DND-41 (cell line): ENCODE results near the gene IPO4.
A peak's percentile ranks its signal among the peaks of the same experiment; 100 is the strongest.

ENCODE experiments used
- ATAC-seq: fragments of 200-7000 bp; cut with Tn5 transposase; 3 replicates; pipeline ENCODE4 v1.9.1; 2021; ENCODE audit warnings: low read depth; ENCODE audit not compliant: insufficient read depth
- DNase-seq: peaks from one replicate; pipeline ENCODE4 v3.0.0-alpha.2; 2020
- H2AFZ ChIP-seq: 2 replicates; pipeline ENCODE4 v1.6.0; 2012; ENCODE audit warnings: low read depth, low read length
- H3K27ac ChIP-seq: 2 replicates; pipeline ENCODE4 v1.5.1; 2012; ENCODE audit warnings: low read length, inconsistent platforms
- H3K27me3 ChIP-seq: fragments of 200-600 bp; sonication (generic); 2 replicates; pipeline ENCODE4 v1.6.0; 2012; ENCODE audit warnings: low read length, mild to moderate bottlenecking, inconsistent platforms; ENCODE audit not compliant: insufficient read depth, poor library complexity
- H3K36me3 ChIP-seq: 2 replicates; pipeline ENCODE4 v1.5.1; 2012; ENCODE audit warnings: low read length, inconsistent platforms; ENCODE audit not compliant: insufficient read depth
- H3K4me1 ChIP-seq: 2 replicates; pipeline ENCODE4 v1.5.1; 2012; ENCODE audit warnings: mild to moderate bottlenecking, low read length; ENCODE audit not compliant: insufficient read depth
- H3K4me2 ChIP-seq: 2 replicates; pipeline ENCODE4 v1.6.0; 2012; ENCODE audit warnings: mild to moderate bottlenecking, moderate library complexity, low read length, inconsistent platforms; ENCODE audit not compliant: insufficient read depth
- H3K4me3 ChIP-seq, 2 experiments: fragments of 200-600 bp in 1 of 2; shearing (Covaris generic) in 1 of 2; 2 replicates each; pipeline ENCODE4 v1.5.1; 2012 to 2016; ENCODE audit warnings: inconsistent platforms in 2 of 2, low read length in 2 of 2, mild to moderate bottlenecking in 2 of 2, low read depth in 1 of 2, moderate library complexity in 1 of 2
- H3K79me2 ChIP-seq: 2 replicates; pipeline ENCODE4 v1.6.0; 2012; ENCODE audit warnings: low read length, inconsistent platforms; ENCODE audit not compliant: insufficient read depth
- H3K9ac ChIP-seq: 2 replicates; pipeline ENCODE4 v1.6.0; 2012; ENCODE audit warnings: low read depth, mild to moderate bottlenecking, inconsistent platforms, low read length, moderate library complexity
- H3K9me3 ChIP-seq: 2 replicates; pipeline ENCODE4 v1.5.1; 2012; ENCODE audit warnings: low read length, moderate library complexity, mild to moderate bottlenecking, inconsistent platforms; ENCODE audit not compliant: insufficient read depth, severe bottlenecking
- H4K20me1 ChIP-seq: 2 replicates; pipeline ENCODE4 v1.6.0; 2012; ENCODE audit warnings: low read length; ENCODE audit not compliant: insufficient read depth
- CTCF ChIP-seq: IDR thresholded peaks from 2 replicates; pipeline ENCODE4 v1.5.1; 2012; ENCODE audit warnings: borderline replicate concordance, low read length, moderate library complexity, mild to moderate bottlenecking; ENCODE audit not compliant: poor library complexity, severe bottlenecking; ENCODE audit errors: extremely low read depth
- EZH2 ChIP-seq: IDR thresholded peaks from 3 replicates; pipeline ENCODE4 v1.6.1; 2012; ENCODE audit warnings: borderline replicate concordance, low read depth, mild to moderate bottlenecking, moderate library complexity, low read length, inconsistent platforms; ENCODE audit not compliant: severe bottlenecking

Gene IPO4

GRCh38 chr14:24189059-24189375 lies 401 bp upstream of the IPO4 start:
- Histone ChIP-seq H3K27me3 (no peaks in the 10 kb centered on the region), H3K4me2 (peak overlapping the region; percentile 92), H3K4me3 (peak overlapping the region; percentile 19 to 86; a peak in 3 of 4 replicates), H3K4me1 (peaks cover 54% of the 10 kb centered on the region), H3K27ac (peak overlapping the region; percentile 72), H3K9ac (peak overlapping the region; percentile 66), H3K9me3 (no peaks in the 10 kb centered on the region), H4K20me1 (peaks cover 9% of the 10 kb centered on the region; the same call in 1 of the 2 replicates), H2AFZ (peak overlapping the region; percentile 72), H3K79me2 (peaks cover 37% of the 10 kb centered on the region), H3K36me3 (peaks cover 56% of the 10 kb centered on the region)
- no peak for TF ChIP-seq EZH2
- ATAC-seq (no peak), DNase-seq (no peak)

- peak overlapping the region; percentile 3 for H3K27ac ChIP-seq
- peaks cover 62% of the 10 kb centered on the region for H3K36me3 ChIP-seq
- H3K27me3 ChIP-seq: no peaks in the 10 kb centered on the region
- H3K9ac ChIP-seq: peak overlapping the region; percentile 66
- H3K4me2 ChIP-seq: peak overlapping the region; percentile 92
- H3K4me1 ChIP-seq: peaks cover 45% of the 10 kb centered on the region
- ATAC-seq (no peak), DNase-seq (peak; percentile 18)
- H3K9me3 ChIP-seq: no peaks in the 10 kb centered on the region
- no peak for TF ChIP-seq EZH2
- no peak for TF ChIP-seq CTCF
- no peak overlapping the region for H2AFZ ChIP-seq
- peak overlapping the region; percentile 61 to 86; a peak in 3 of 4 replicates for H3K4me3 ChIP-seq
- peaks cover 14% of the 10 kb centered on the region; the same call in 1 of the 2 replicates for H4K20me1 ChIP-seq
- H3K79me2 ChIP-seq: peaks cover 27% of the 10 kb centered on the region
Observed at GRCh38 chr14:24187539-24187915, 1.1 kb downstream of the IPO4 start.

- Histone ChIP-seq H3K36me3 (peaks cover 62% of the 10 kb centered on the region), H3K9me3 (no peaks in the 10 kb centered on the region), H3K27ac (no peak overlapping the region), H3K27me3 (no peaks in the 10 kb centered on the region), H3K4me3 (peak overlapping the region in 1 of 2 experiments; percentile 86; a peak in 1 of 4 replicates), H3K4me2 (peak overlapping the region; percentile 92), H4K20me1 (peaks cover 14% of the 10 kb centered on the region; the same call in 1 of the 2 replicates), H3K9ac (peak overlapping the region; percentile 13; the same call in 1 of the 2 replicates), H3K79me2 (peaks cover 22% of the 10 kb centered on the region), H3K4me1 (peaks cover 39% of the 10 kb centered on the region), H2AFZ (no peak overlapping the region)
- no peak for TF ChIP-seq EZH2
- TF ChIP-seq CTCF: no peak
- DNase-seq (no peak), ATAC-seq (no peak)
Observed at GRCh38 chr14:24186831-24187538, 1.6 kb downstream of the IPO4 start.

GRCh38 chr14:24185741-24186140 lies 2.9 kb downstream of the IPO4 start:
- DNase-seq (no peak), ATAC-seq (no peak)
- TF ChIP-seq CTCF (no peak), EZH2 (no peak)
- Histone ChIP-seq H3K79me2 (peaks cover 18% of the 10 kb centered on the region), H3K4me3 (no peak overlapping the region), H3K4me2 (no peak overlapping the region), H3K4me1 (peaks cover 39% of the 10 kb centered on the region), H3K36me3 (peaks cover 69% of the 10 kb centered on the region), H3K9ac (no peak overlapping the region), H4K20me1 (peaks cover 14% of the 10 kb centered on the region; the same call in 1 of the 2 replicates), H3K27me3 (no peaks in the 10 kb centered on the region), H2AFZ (no peak overlapping the region), H3K9me3 (no peaks in the 10 kb centered on the region), H3K27ac (no peak overlapping the region)
